ENCODE measurements around the gene R3HDM2. TPM values are rescaled to one million over a fixed set of nuclear protein-coding genes. Genes with fewer than 3 reads are reported as not detected.
"Not testable (repeated sequence)": the region's sequence is repeated elsewhere in the genome, so short reads cannot be mapped to it uniquely, and the experiment has no call there.

Gene R3HDM2
- total RNA-seq, 2 experiments from 2014 or later: 25.8 to 47.2 TPM

- peaks cover 11% of the 10 kb centered on the region; the same call in 1 of the 2 replicates for H3K79me2 ChIP-seq (ENCODE audit: insufficient read depth, low read depth, low read length)
- H3K9me3 ChIP-seq (ENCODE audit: low read length): no peaks in the 10 kb centered on the region
- POLR2A ChIA-PET: interaction anchor here (0.6 to 2.3 kb wide), 7 partner anchors 9 to 82 kb away, joined by 3 to 7 read pairs (median 5); no protein-coding TSS in a partner anchor
Measured at GRCh38 chr12:57410534-57410933, 20.3 kb downstream of the R3HDM2 start.

DNA sequence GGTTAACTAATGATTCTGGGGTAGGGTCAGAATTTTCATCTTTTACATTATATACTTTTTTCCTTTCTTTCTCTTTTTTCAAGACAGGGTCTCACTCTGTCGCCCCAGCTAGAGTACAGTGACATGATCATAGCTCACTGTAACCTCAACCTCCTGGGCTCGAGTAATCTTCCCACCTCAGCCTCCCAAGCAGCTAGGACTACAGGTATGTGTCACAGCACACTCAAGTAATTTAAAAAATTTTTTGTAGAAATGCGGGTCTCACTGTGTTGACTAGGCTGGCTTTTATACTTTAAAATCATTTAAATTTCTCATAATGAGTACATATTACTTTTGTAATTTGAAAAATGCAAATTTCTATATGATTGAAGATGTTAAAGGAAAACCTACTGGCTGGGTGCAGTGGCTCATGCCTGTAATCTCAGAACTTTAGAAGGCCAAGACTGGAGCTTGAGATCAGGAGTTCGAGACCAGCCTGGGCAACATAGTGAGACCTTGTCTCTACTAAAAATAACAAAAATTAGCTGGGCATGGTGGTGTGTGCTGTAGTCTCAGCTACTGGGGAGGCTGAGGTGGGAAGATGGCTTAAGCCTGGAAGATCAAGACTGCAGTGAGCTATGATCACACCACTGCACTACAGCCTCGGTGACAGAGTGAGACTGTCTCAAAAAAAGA is 25.7 kb downstream of the R3HDM2 start:
- Histone ChIP-seq H3K4me1 (ENCODE audit: insufficient read depth, low read length, poor library complexity, severe bottlenecking) (no peaks in the 10 kb centered on the region), H3K4me2 (ENCODE audit: low read length) (no peak overlapping the region), H3K79me2 (ENCODE audit: insufficient read depth, low read depth, low read length) (peaks cover 11% of the 10 kb centered on the region; the same call in 1 of the 2 replicates), H4K20me1 (ENCODE audit: insufficient read depth, low read length) (no peaks in the 10 kb centered on the region), H3K9me3 (ENCODE audit: low read length) (no peaks in the 10 kb centered on the region), H3K36me3 (ENCODE audit: insufficient read depth, low read length) (no peaks in the 10 kb centered on the region), H3K9me2 (ENCODE audit: insufficient read depth, low read length) (no peaks in the 10 kb centered on the region), H3K27ac (ENCODE audit: low read depth, low read length, poor library complexity, severe bottlenecking) (no peak overlapping the region), H2AFZ (ENCODE audit: low read length) (no peak overlapping the region), H3K4me3 (ENCODE audit: low read depth, low read length, poor library complexity, severe bottlenecking) (no peak overlapping the region)
- intact Hi-C loops (cut with micrococcal nuclease; ENCODE audit: unreplicated experiment): no loop called here
- ChIA-PET CTCF (ENCODE audit: unreplicated experiment) (no interaction called here), POLR2A (interaction anchor here (0.9 to 1.0 kb wide), 2 partner anchors 16 to 17 kb away, joined by 3 to 5 read pairs; no protein-coding TSS in a partner anchor)
- TF ChIP-seq EZH2phosphoT487 (IDR thresholded peaks at IDR 0.05; ENCODE audit: borderline replicate concordance, low read depth, low read length): no peak
- TF ChIP-seq, protein P1, sequence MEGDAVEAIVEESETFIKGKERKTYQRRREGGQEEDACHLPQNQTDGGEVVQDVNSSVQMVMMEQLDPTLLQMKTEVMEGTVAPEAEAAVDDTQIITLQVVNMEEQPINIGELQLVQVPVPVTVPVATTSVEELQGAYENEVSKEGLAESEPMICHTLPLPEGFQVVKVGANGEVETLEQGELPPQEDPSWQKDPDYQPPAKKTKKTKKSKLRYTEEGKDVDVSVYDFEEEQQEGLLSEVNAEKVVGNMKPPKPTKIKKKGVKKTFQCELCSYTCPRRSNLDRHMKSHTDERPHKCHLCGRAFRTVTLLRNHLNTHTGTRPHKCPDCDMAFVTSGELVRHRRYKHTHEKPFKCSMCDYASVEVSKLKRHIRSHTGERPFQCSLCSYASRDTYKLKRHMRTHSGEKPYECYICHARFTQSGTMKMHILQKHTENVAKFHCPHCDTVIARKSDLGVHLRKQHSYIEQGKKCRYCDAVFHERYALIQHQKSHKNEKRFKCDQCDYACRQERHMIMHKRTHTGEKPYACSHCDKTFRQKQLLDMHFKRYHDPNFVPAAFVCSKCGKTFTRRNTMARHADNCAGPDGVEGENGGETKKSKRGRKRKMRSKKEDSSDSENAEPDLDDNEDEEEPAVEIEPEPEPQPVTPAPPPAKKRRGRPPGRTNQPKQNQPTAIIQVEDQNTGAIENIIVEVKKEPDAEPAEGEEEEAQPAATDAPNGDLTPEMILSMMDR (conservative IDR thresholded peaks at IDR 0.05; ENCODE audit: low read length): no peak
- DNase-seq (ENCODE audit: low spot score): no peak
- no TSS peak for BruUV-seq (replicated peaks)

More at GRCh38 chr12:57410534-57410933, 20.3 kb downstream of the R3HDM2 start:
- no peak for DNase-seq (ENCODE audit: low spot score)
- no peak overlapping the region for H2AFZ ChIP-seq (ENCODE audit: low read length)
- H3K4me1 ChIP-seq (ENCODE audit: insufficient read depth, low read length, poor library complexity, severe bottlenecking): no peaks in the 10 kb centered on the region
- intact Hi-C loops (cut with micrococcal nuclease; ENCODE audit: unreplicated experiment): no loop called here
- H3K36me3 ChIP-seq (ENCODE audit: insufficient read depth, low read length): peaks cover 14% of the 10 kb centered on the region; the same call in 1 of the 2 replicates
- CTCF ChIA-PET (ENCODE audit: unreplicated experiment): interaction anchor here (1.0 kb wide), 1 partner anchor 9 kb away, joined by 3 read pairs; no protein-coding TSS in a partner anchor
- no peak overlapping the region for H3K4me3 ChIP-seq (ENCODE audit: low read depth, low read length, poor library complexity, severe bottlenecking)
- H3K4me2 ChIP-seq (ENCODE audit: low read length): no peak overlapping the region
- no peaks in the 10 kb centered on the region for H3K9me2 ChIP-seq (ENCODE audit: insufficient read depth, low read length)
- BruUV-seq (replicated peaks): no TSS peak
- TF ChIP-seq, protein P1 (conservative IDR thresholded peaks at IDR 0.05; ENCODE audit: low read length): no peak
- TF ChIP-seq EZH2phosphoT487 (IDR thresholded peaks at IDR 0.05; ENCODE audit: borderline replicate concordance, low read depth, low read length): no peak
- no peak overlapping the region for H3K27ac ChIP-seq (ENCODE audit: low read depth, low read length, poor library complexity, severe bottlenecking)
- no peaks in the 10 kb centered on the region for H4K20me1 ChIP-seq (ENCODE audit: insufficient read depth, low read length)

DNA sequence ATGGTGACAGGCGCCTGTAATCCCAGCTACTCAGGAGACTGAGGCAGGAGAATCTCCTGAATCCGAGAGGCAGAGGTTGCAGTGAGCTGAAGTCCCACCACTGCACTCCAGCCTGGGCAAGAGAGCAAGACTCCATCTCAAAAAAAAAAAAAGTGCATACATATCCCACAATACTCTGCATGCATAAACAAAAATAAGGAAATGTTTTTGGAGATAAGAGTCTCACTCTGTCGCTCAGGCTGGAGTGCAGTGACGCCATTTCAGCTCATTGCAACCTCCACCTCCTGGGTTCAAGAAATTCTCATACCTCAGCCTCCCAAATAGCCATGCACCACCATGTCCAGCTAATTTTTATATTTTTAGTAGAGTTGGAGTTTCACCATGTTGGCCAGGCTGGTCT is 28.7 kb downstream of the R3HDM2 start:
- H3K4me2 ChIP-seq (ENCODE audit: low read length); H3K4me1 ChIP-seq (ENCODE audit: insufficient read depth, low read length, poor library complexity, severe bottlenecking); H3K36me3 ChIP-seq (ENCODE audit: insufficient read depth, low read length); H3K79me2 ChIP-seq (ENCODE audit: insufficient read depth, low read depth, low read length); intact Hi-C loops (cut with micrococcal nuclease; ENCODE audit: unreplicated experiment); BruUV-seq (replicated peaks); H4K20me1 ChIP-seq (ENCODE audit: insufficient read depth, low read length); H3K27ac ChIP-seq (ENCODE audit: low read depth, low read length, poor library complexity, severe bottlenecking); CTCF ChIA-PET (ENCODE audit: unreplicated experiment); DNase-seq (ENCODE audit: low spot score); H3K4me3 ChIP-seq (ENCODE audit: low read depth, low read length, poor library complexity, severe bottlenecking); H3K9me3 ChIP-seq (ENCODE audit: low read length); H3K9me2 ChIP-seq (ENCODE audit: insufficient read depth, low read length); H2AFZ ChIP-seq (ENCODE audit: low read length): not testable (repeated sequence)
- POLR2A ChIA-PET: interaction anchor here (1.0 to 1.8 kb wide), 4 partner anchors 9 to 18 kb away, joined by 3 to 7 read pairs (median 6); no protein-coding TSS in a partner anchor
